ENCODE measurements around the gene COQ9. TPM values are rescaled to one million over a fixed set of nuclear protein-coding genes. Genes with fewer than 3 reads are reported as not detected.

The COQ9 gene
- polyA plus RNA-seq, 1 experiment: 69.5 TPM

DNA sequence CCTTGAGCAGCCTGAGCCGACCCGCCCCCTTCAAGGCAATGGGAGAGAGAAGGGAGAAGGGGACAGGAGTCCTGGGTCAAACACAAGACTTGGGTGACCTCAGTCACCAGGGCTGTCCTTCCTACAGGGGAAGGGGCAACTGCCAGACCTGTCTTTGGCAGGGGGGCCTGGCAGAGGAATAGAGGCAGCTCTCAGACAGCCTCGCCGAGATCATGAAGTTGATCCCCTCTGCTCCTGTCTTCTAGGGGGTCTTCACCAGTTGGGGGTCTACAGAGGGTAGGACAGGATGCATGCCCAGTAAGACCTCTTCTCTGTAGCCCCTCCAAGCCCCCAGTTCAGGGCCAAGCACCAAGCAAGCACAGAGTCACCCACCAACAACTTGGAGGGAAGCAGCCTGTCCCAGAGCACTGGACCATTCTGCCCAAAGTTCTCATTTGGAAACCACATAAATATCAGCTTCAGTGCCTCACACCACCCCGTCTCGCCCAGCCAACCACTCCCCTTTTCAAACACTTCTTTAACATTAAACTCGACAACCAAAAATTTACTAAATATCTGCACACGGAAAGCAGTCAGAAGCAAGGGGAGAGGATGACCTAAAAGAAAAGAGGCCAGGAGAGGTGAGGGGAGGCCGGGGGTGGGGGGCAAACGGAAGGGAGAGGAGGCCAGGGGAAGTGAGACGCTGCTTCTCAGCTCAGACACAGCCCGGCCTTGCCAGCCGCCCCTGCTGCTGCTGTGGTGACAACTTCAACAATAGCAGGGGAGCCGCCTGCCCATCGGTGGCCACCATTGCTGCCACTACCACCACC is 31.3 kb downstream of the COQ9 start:
- TF ChIP-seq, protein P1, sequence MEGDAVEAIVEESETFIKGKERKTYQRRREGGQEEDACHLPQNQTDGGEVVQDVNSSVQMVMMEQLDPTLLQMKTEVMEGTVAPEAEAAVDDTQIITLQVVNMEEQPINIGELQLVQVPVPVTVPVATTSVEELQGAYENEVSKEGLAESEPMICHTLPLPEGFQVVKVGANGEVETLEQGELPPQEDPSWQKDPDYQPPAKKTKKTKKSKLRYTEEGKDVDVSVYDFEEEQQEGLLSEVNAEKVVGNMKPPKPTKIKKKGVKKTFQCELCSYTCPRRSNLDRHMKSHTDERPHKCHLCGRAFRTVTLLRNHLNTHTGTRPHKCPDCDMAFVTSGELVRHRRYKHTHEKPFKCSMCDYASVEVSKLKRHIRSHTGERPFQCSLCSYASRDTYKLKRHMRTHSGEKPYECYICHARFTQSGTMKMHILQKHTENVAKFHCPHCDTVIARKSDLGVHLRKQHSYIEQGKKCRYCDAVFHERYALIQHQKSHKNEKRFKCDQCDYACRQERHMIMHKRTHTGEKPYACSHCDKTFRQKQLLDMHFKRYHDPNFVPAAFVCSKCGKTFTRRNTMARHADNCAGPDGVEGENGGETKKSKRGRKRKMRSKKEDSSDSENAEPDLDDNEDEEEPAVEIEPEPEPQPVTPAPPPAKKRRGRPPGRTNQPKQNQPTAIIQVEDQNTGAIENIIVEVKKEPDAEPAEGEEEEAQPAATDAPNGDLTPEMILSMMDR (IDR thresholded peaks at IDR 0.05; ENCODE audit: insufficient read depth, low read depth, low read length): no peak
- H3K4me3 ChIP-seq (ENCODE audit: low read depth, low read length): peak overlapping the region; percentile 45
- POLR2A ChIA-PET: no interaction called here
- no peak for DNase-seq (ENCODE audit: low read depth)
- no peaks in the 10 kb centered on the region for H3K27me3 ChIP-seq (ENCODE audit: control insufficient read depth, insufficient read depth, low read length)
- CTCF ChIA-PET: interaction anchor here (0.7 to 4.4 kb wide), 3 partner anchors 15 to 41 kb away, joined by 3 to 24 read pairs (median 6); partner anchors contain the start of gene POLR2C
- H3K36me3 ChIP-seq (ENCODE audit: control insufficient read depth, insufficient read depth, low read length): peaks cover 11% of the 10 kb centered on the region

DNA sequence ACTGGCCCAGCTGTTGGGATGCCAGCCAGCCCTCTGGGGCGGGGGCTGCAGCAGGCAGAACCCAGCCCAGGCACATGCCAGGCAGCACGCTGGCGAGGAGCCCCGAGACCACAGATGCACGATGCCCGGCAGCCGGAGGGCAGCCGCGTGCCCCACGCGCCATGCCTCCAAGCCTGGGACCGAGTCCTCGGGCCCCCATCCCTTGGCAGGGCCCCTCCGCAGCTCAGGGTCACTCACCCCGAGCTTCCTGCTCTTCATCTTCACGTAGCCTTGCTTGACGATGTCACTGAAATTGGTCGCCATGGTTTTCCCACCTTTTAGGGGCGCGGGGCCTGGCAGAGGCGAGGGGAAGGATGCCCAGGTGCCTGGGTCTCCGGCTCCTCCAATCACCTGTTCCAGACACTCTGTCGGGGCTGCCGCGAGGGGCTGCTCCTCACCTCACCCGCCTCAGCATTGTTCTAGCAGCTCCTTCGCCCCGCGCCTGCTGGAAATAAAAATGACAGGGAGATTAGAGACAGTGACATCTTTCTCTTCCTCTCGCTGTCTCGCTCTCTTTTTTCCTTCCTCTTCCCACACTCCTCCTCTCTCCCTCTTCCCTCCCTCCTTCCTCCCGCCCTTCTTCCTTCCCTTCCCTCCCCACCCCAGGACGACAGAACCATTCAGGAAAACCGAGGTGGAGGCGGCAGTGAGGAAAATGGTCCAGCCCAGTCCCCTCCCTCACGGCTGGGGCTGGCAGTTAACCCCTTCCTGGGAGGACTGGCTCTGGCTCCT is 32.1 kb downstream of the COQ9 start:
- no peak for DNase-seq (ENCODE audit: low read depth)
- no peaks in the 10 kb centered on the region for H3K27me3 ChIP-seq (ENCODE audit: control insufficient read depth, insufficient read depth, low read length)
- TF ChIP-seq, protein P1 (IDR thresholded peaks at IDR 0.05; ENCODE audit: insufficient read depth, low read depth, low read length): no peak
- H3K4me3 ChIP-seq (ENCODE audit: low read depth, low read length): peak overlapping the region; percentile 45
- ChIA-PET CTCF (interaction anchor here (0.7 to 4.4 kb wide), 4 partner anchors 16 to 40 kb away, joined by 3 to 24 read pairs (median 10); partner anchors contain the start of gene POLR2C), POLR2A (no interaction called here)
- H3K36me3 ChIP-seq (ENCODE audit: control insufficient read depth, insufficient read depth, low read length): peaks cover 5% of the 10 kb centered on the region

DNA sequence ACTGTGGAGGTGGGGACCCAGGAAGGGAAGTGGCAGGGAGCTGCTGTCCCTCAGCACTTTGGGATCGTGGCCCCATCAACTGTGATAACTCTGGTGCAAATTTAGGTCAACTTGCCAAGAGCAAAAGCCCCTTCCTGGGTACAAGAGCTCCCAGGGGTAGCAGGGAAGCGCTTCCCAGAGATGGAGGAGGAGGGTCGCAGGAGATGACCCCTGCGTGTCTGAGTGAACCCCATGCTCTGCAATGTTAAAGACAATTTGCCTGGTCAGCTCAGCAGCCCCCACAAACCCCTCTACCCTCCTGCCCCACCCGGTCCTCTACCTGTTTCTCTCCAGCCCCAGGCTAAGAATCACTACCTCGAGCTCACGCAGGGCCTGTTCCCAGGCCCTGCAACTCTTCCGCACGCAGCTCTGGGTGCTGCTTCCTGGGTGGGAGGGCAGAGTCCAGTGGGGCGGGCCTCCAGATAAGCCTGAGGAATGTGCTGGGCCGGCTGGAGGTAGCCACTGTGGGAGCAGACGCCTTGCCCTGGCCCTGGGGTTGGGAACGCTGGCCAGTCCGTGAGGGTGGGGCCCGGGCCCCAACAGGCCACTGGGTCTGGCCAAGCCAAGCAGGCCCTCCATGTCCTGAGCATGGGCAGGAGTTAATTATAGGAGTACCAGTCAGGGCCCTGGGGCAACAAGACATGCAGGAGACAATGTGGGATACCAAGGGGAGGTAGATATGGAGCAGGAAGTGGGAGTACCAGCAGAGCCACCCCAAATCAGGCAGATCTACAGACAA is 32.9 kb downstream of the COQ9 start:
- ChIA-PET CTCF (interaction anchor here (3.3 to 4.4 kb wide), 2 partner anchors 17 to 40 kb away, joined by 15 to 24 read pairs; partner anchors contain the start of gene POLR2C), POLR2A (no interaction called here)
- TF ChIP-seq, protein P1 (IDR thresholded peaks at IDR 0.05; ENCODE audit: insufficient read depth, low read depth, low read length): no peak
- H3K4me3 ChIP-seq (ENCODE audit: low read depth, low read length): peak overlapping the region; percentile 45
- no peak for DNase-seq (ENCODE audit: low read depth)
- H3K36me3 ChIP-seq (ENCODE audit: control insufficient read depth, insufficient read depth, low read length): peaks cover under 1% of the 10 kb centered on the region; the same call in 1 of the 2 replicates
- no peaks in the 10 kb centered on the region for H3K27me3 ChIP-seq (ENCODE audit: control insufficient read depth, insufficient read depth, low read length)

DNA sequence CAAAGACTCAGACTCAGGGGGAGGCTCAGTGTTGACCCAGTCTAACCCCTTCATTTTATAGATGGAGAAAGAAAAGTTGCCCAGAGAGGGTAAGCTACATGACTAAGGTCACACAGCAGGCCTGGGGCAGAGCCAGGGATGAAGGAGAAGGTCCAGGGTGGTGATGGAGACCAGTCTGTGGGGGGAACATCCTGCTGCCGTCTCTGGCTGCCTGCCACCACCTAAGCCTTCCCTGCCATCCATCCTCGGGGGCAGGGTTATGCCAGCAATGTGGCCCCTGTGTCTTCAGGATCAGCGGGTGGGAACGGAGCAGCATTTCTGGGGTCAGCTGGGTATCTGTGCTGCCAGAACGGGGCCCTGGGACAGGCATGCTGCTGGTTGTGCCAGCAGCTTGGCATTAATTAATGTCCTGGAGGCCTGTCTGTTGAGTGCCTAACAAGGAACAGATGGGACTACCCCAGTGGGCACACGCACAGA is 33.5 kb downstream of the COQ9 start:
- TF ChIP-seq, protein P1 (IDR thresholded peaks at IDR 0.05; ENCODE audit: insufficient read depth, low read depth, low read length): no peak
- ChIA-PET POLR2A (interaction anchor here (0.5 kb wide), 2 partner anchors 14 to 31 kb away, joined by 5 to 12 read pairs; no protein-coding TSS in a partner anchor), CTCF (interaction anchor here (3.3 to 4.4 kb wide), 2 partner anchors 18 to 39 kb away, joined by 15 to 24 read pairs; partner anchors contain the start of gene POLR2C)
- no peak for DNase-seq (ENCODE audit: low read depth)
- Histone ChIP-seq H3K36me3 (ENCODE audit: control insufficient read depth, insufficient read depth, low read length) (no peaks in the 10 kb centered on the region; the same call in 1 of the 2 replicates), H3K4me3 (ENCODE audit: low read depth, low read length) (no peak overlapping the region), H3K27me3 (ENCODE audit: control insufficient read depth, insufficient read depth, low read length) (no peaks in the 10 kb centered on the region)
